GM19043 (cell line): ENCODE data around the gene LRP1B.

Source experiments
- ATAC-seq: cut with Tn5 transposase; IDR thresholded peaks from one replicate; pipeline ENCODE4 v1.9.1; 2021; ENCODE audit warnings: low read depth; ENCODE audit not compliant: unreplicated experiment

The LRP1B gene

DNA sequence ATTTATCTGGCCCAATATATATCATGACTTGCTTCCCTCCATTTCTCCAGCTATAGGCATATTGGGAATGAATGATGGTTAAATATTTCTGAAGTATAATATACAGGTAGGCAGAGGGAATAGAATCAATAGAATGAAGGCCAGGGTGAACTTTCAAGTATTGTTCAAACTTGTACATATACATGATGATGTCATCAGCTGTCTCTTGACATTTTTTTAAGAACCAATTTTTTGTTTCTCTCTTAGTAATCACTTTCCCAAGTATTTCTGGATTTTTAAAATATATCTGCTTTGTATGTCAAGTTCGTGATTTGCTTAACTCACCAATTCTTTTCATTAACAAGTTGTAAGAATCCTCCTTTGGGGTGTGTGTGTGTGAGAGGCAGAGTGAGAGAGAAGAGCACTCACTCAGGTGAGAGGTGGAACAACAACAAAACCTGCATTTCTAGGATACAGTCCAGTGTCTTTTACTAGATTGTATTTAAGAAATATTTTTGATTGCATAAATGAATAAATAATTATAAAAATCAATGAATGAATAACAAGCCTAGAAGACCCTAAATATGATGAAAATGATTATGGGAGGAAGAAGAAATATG, 1239.1 kb downstream of the LRP1B start:
- no peak for ATAC-seq

DNA sequence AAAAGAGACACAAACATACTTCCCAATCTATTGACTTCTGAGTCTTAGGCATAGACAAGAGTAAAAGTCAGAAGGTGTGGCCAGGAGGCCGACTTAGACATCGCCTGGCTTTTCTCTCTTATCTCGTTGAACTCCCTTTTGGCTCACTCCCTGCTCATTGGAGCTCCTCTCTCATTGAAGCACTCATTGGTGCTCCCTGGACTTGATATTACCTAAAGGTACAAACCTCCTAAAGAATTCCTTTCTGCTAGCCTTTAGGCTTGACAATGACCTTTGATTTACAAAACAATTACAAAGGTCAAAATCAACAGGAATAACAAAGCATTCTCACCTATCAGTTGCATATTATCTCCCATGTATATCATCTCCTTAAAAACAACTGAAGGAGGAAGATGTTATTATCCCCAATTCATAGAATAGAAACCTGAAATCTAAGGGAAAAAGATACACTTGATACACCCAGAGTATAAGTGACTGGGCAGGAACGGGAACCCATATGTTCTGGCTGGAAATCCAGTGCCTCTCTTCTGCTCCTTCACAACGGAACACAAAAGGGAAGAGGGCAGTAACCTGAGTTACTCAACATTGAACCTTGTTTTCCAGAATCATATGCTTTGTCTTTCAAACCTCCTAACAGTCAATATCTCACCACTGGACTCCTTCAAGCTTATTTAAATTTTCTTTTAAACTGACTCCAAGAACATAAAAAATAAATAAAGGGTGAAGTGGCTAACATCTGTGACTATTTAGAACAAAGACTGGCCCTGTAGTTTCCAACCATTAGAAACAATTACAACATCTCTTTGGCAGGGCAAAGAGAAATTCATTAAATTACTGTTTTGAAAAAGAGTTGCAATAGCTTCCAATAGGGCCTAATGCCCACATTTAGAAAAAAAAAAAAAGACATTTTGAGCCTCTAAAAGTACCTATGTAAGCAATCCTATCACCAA, 1247.9 kb downstream of the LRP1B start:
- ATAC-seq, result no peak

DNA sequence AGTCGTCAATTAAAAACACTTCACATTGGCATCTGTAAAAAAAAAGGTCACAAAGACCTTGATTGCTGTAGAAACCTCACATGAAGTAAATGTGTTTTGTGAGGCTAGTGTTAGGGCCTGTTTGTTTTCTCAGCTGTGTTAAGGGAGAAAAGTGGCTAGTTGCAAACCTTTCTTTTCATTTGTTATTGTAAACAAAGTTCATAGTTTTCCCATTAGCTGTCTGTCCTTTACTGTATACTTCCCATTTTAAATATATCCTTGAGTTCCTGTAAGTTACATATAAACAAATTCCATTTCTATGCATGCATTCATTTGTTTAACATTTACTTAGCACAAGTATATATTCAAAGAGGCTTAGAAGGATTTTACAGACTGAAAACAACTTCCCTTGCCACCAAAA, 1250.2 kb downstream of the LRP1B start:
- ATAC-seq, result no peak

DNA sequence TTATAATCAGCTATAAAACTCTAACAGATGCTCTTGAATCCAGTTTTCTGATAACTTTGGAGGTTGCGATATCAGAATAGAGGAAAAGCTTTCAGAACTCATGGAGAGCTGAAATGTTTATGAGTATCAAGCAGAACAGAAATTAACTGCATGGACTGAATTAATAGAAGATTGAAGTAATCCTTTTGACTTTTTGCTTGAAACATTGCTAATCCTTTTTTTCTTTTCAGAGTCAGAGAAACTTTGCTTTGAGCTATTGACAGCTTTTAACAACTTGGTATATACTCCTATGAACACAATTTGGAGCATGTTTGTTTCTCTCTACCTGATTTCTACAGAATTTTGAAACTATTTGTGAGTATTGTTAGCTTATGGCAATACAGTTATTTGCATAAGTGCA, 1254.8 kb downstream of the LRP1B start:
- ATAC-seq, result no peak

DNA sequence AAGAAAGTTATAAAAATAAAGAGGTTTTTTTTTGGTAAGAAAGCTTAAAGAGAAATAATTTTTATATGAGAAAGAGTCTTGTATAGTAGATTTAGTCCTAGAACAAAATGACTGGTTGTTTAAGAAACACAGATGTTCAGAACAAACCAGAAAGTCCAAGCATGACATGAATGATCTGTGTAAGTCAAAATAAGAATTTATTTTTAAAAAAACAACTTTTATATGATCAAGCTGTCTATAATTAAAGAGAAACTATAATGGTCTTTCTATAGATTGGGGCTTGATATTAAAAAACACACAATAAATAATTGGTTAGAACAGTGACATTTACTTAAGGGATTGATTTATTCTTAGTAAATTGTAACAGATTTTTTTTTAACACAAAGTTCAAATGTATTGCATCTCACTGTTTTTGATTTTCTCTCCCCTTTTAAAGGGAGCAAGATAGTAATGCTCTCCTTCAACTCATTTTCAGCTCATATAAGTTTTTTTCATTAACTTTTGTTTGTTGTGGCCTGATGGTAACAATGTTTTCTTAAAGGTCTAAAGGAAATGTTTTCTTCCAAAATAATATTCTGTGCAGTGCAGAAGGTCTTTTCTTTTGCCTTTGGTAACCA, 1256.8 kb downstream of the LRP1B start:
- ATAC-seq, result no peak

DNA sequence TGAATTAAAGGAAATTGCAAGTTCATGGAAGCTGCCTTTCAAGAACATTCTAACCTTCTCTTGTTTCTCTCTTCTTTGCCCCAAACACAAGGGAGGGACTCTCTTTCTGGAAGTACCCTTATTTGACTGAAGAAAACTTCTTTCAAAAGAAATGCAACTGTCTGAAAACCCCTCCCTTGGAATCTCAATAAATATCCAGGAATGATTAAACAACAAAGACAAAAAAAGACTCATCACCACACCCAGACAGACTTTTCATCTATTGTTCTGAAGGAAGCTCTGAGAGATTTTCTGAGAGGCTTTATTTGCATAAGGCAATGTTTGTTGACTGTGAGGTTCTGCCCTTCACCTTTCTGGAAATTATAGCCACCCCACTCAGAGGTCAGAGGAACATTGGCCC, 1260.9 kb downstream of the LRP1B start:
- ATAC-seq, result no peak

DNA sequence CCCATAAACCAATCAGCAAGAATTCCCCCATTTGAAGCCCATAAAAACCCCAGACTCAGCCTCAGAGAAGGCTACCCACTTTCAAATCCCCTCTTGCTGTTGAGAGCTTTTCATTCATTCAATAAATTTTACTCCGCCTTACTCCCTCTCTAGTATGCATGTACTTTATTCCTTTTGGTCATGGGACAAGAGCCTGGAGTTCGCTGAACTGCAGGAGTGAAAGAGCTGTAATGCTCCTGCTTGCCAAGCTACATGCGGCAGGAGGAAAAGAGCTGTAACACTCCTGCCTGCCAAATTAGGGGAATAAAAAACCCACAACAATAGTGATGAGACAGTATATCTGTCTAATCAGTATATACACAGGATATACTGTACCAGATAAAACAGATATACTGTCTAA, 1261.7 kb downstream of the LRP1B start:
- no peak for ATAC-seq

DNA sequence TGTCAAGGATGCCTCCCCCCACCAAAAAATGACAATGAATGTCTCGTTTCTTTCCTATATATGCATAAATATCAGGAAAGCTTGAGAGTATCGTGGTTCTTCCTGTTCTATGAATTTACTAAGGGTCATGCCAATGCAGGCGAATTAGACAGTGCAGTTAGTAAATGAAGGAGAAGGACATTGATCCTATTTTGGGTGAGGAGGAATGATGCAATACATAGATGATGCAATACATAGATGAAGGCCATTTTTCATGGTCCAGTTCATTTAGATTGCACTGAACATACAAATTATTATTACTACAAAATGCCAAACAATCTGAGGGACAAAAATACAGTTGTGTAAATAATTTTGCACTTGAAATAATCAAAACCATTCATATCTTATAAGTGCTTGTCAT, 1265.0 kb downstream of the LRP1B start:
- ATAC-seq, result no peak

DNA sequence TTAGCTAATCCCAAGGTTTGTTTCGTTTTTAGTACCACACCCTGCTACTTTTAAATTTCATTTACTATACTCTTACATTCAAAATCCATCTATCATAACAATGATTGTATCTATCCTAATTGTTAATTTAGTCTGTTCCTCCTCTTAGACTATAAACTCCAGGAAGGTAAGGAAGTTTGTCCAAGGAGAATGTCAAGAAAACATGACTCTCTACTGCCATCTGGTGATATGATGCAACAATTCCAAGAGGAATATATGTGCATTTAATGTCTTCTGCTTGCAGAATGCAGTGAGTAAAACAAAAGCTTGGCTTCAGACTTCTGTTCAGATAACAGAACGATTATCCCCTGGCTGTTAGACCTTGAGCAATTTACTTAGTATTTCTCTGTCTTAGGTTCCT, 1267.1 kb downstream of the LRP1B start:
- no peak for ATAC-seq

DNA sequence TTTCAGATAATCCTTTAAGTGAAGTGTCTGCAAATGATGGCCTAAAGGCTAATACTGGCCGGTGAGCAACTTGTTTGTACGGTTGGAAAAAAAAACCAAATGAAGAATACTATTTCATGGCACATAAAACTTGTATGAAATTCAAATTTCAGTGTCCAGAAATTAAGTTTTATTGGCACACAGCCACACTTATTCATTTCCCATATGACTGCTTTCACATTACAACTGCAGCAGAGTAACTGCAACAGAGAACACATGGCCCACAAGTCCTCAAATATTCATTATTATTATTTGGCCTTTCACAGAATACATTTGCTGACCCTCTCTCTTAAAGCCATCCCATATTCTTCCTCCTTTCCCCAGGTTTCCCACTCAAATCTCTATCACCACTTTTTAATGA, 1268.6 kb downstream of the LRP1B start:
- no peak for ATAC-seq

DNA sequence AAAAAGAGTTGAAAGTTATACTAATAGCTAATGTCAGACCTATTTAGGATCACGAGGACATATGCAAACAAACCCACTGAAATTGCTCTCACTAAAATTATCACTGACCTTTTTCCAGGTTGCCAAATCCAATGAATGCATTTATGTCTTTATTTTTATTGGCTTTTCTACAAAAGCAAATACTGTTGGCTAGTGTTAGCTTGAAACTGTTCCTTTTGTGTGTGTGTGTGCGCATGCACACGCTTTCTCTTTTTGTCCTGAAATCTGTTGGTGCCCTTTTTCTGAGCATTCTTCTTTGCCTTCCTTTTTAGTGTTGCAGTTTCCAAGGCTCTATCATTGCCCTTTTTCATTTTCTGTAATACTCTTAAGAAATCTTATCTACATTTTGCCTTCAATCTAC, 1269.2 kb downstream of the LRP1B start:
- no peak for ATAC-seq

DNA sequence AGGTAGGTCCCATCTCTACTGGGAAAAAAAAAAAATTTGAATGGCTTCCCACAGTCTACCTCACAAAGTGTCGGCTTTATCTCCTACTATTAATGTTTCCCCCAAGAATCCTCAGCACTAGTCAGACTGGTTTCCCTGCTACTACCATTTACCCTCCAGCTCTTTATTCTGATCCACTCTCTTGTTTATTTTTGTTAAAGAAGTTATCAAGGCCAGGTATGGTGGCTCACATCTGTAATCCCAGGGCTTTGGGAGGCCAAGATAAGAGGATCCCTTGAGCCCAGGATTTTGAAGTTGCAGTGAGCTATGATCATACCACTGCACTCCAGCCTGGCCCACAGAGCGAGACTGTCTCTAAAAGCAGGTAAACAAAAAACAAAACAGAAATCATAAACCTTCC, 1275.3 kb downstream of the LRP1B start:
- no peak for ATAC-seq

DNA sequence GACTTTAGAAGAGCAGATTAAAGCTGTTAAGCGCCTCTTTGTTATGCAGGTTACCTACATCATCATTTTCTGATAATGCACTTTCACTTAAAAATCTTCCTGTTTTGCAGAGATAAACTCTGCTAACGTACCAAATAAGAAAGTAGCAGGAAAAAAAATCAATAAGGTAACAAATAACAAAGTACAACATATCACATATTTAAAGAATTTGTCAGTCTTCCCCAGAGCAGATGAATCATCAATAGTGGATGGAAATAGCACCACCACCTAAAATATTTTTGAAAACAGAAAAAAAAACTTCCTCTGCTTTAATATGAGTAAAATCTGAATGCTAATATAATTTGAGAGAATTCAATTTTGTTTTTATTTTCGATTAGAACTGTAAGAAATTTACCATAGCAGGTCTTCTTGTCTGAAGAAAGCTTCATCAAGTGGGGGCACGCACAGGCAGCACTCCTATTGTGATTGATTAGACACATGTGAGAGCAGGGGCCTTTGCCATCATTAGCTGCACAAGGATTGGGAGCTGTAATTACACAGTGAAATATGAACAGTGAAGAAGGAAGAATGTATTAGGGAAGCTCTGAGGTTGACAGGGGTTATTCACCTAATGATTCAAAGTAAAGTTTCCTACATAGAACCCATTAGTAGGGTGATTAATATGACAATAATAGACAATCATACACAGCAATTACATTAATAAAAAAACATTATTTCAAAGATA, 1279.4 kb downstream of the LRP1B start:
- no peak for ATAC-seq

DNA sequence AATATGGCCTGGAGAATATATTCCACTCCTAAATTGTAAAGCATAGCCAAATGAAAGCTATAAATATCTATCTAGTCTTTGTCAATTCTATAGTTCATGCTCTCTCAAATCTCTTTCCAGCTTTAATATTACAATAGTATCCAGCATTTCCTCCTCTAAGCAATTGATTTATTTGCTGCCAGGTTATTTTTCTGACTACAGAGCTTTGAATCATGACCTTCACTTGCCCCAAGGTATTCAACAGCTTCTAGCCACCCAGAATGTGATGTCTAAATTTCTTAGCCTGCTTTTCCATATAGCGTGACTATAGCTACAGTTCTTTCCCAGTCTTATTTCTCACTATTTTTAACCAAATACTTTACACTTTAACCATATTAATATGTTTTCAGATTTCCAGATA, 1287.6 kb downstream of the LRP1B start:
- ATAC-seq, result no peak

DNA sequence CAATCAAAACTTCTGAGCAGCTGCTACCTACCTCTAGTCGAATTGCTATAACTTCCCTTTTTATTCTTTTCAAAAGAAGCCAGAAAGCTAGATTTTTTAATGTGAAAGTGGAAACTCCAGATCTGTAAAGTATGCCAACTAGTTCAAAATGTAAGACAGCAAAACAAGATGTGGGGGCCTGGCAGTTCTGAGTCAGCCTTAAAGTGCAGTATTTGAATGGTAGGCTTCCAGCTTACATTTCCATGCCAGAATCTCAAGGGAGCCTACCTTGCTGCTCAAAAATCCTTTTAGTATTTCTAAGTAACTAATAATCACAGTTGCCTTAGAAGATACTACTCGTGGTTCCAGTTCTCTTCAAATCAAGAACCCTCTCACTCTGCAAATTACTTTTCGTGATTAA, 1288.7 kb downstream of the LRP1B start:
- ATAC-seq, result no peak

DNA sequence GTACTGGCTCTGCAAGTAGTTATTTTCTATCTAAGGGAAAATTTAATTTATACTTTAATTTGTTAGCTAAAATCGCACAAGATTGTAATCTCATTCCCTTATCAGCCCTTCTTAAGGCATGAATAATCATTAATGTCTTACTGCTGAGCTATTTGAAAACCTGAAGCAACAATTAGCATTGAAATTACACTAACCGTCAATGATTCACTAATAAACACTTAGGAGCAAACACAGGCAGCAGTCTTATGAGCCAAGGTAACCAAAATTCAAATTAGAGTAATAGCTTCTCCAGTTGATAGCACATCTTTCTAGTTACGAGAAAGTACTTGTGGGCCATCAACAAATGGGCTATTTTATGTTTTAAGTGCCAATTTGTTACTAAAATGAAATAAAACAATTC, 1289.7 kb downstream of the LRP1B start:
- no peak for ATAC-seq

DNA sequence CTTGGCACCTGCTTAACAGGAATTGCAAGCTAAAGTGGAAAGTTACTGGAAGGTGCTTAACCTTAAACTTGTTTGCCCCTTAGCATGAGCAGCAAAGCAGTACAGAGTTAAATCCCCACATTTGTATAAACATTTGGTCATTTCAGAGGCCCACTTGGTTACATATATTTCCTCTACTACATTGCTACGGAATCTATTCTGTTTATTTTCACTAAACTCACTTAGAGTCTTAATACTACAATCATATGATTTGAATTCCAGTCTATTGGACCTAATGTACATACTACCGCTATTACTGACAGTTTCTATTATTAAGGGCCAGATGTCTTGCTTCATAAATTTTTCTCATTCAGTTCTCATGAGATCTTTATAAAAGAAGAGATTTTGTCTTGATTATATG, 1294.0 kb downstream of the LRP1B start:
- ATAC-seq, result no peak

DNA sequence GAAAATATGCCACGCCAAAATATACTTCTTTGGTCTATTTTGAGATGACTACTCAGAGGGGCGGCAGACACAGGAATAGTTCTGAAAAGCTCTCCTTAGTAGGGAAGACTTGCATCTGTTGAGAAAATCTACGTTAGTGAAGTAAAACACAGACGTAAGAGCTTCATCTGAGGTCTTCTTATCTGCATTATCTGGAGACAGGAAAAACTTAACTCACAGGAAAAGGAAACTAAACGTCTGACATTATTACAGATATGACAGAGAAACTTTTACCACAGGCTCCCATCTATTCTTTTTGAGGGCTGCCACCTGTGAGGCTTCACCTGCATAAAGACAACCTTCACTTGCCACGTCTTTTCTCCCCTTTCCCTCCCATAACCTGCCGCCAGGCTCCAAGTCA, 1295.7 kb downstream of the LRP1B start:
- ATAC-seq, result no peak

DNA sequence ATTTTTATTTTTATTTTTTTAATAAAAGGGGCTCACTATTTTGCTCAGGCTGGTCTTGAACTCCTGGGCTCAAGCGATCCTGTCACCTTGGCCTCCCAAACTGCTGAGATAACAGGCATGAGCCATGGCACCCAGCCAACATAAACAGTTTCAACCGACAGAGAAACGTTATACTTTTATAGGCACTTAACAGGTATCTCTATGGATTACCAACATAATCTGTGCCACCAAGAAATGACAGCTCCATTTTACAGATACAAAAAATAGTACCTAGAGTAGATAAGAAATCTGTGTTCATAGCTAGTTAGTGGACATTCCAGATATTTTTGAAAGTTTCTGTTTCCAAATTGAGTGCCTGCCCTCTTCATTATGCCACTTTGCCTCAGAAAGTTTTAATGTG, 1316.7 kb downstream of the LRP1B start:
- ATAC-seq, result no peak

DNA sequence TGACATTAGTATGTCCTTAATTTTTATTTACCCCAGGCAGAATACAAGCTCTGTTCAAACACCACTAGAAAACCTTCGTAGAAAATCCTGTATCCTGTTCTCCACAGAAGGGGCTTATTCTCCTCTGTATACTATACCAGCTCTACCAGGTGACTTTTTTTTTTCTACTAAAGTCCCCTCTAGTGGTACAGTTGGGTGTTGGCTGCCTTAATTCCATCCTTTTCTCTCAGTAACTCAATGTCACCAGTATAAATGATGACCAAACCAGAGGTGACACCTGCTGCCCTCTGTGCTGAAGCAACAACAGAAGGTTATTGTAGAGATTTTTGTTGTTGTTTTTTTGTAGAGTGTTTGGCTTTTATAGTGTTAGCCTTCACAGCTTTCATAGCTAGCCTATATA, 1322.0 kb downstream of the LRP1B start:
- no peak for ATAC-seq

DNA sequence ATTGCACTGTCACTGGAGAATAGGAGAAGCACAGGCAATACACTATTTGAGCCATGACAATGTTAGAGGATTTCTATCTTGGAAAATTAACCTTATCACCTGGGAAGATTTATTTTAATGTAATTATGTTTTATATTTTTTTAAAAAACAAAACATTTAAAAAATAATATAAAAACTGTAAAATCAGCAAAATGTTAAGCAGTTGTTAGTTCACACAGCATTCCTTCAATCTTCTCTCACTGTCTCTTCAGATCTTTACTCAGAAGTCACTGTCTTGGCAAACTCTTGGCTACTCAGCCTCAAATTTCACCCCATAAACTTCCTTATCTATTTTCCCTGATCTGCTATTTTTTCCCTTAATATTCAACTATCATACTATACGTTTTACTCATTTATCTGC, 1322.6 kb downstream of the LRP1B start:
- no peak for ATAC-seq
